ENCODE data around the gene DSCAML1.

Gene DSCAML1

GRCh38 chr11:117820516-117820915 is 23.5 kb upstream of the DSCAML1 start:
- ATAC-seq: no peak

GRCh38 chr11:117820071-117820470 is 23.1 kb upstream of the DSCAML1 start:
- ATAC-seq: no peak
- no peak for TF ChIP-seq ZNF8 (CRISPR knock-in tag; IDR thresholded peaks at IDR 0.05)
- no peak for TF ChIP-seq POU6F1 (CRISPR knock-in tag; IDR thresholded peaks at IDR 0.05; ENCODE audit: borderline replicate concordance, low read depth)
- no peak for TF ChIP-seq CREB5 (CRISPR knock-in tag; IDR thresholded peaks at IDR 0.05; ENCODE audit: low read depth)
- TF ChIP-seq ZNF565 (CRISPR knock-in tag; conservative IDR thresholded peaks at IDR 0.05; ENCODE audit: low read depth): no peak
- TF ChIP-seq TCF4 (CRISPR knock-in tag; IDR thresholded peaks at IDR 0.05; ENCODE audit: borderline replicate concordance): no peak
- TF ChIP-seq TOX (CRISPR knock-in tag; IDR thresholded peaks at IDR 0.05; ENCODE audit: borderline replicate concordance): no peak
- TF ChIP-seq CSRNP3 (CRISPR knock-in tag; IDR thresholded peaks at IDR 0.05): no peak
- TF ChIP-seq ZC3H10 (CRISPR knock-in tag; IDR thresholded peaks at IDR 0.05): no peak

More at GRCh38 chr11:117820516-117820915, 23.5 kb upstream of the DSCAML1 start:
- no peak for TF ChIP-seq ZNF565 (CRISPR knock-in tag; conservative IDR thresholded peaks at IDR 0.05; ENCODE audit: low read depth)
- no peak for TF ChIP-seq TSHZ2 (CRISPR knock-in tag; IDR thresholded peaks at IDR 0.05)
- no peak for TF ChIP-seq POU6F1 (CRISPR knock-in tag; IDR thresholded peaks at IDR 0.05; ENCODE audit: borderline replicate concordance, low read depth)
- TF ChIP-seq ZNF8 (CRISPR knock-in tag; IDR thresholded peaks at IDR 0.05): no peak
- no peak for TF ChIP-seq BACH2 (CRISPR knock-in tag; IDR thresholded peaks at IDR 0.05; ENCODE audit: borderline replicate concordance)
- no peak for TF ChIP-seq ARNTL (CRISPR knock-in tag; IDR thresholded peaks at IDR 0.05; ENCODE audit: borderline replicate concordance, low read depth)
- TF ChIP-seq GLIS3 (CRISPR knock-in tag; IDR thresholded peaks at IDR 0.05): no peak
- no peak for TF ChIP-seq PATZ1 (CRISPR knock-in tag; IDR thresholded peaks at IDR 0.05; ENCODE audit: borderline replicate concordance)
- TF ChIP-seq ZFP3 (CRISPR knock-in tag; IDR thresholded peaks at IDR 0.05): no peak
- no peak for TF ChIP-seq ESRRG (CRISPR knock-in tag; IDR thresholded peaks at IDR 0.05)
- no peak for TF ChIP-seq OSR1 (CRISPR knock-in tag; IDR thresholded peaks at IDR 0.05)
- no peak for TF ChIP-seq PPARA (CRISPR knock-in tag; IDR thresholded peaks at IDR 0.05; ENCODE audit: borderline replicate concordance)
- no peak for TF ChIP-seq CSRNP3 (CRISPR knock-in tag; IDR thresholded peaks at IDR 0.05)
- no peak for TF ChIP-seq SNAI2 (CRISPR knock-in tag; IDR thresholded peaks at IDR 0.05)
- no peak for TF ChIP-seq RARB (CRISPR knock-in tag; IDR thresholded peaks at IDR 0.05)

Data from SK-N-SH treated with all-trans-retinoic acid at 6 μM for 48 hours (cell line).